GM12875 (cell line): ENCODE measurements around the gene MCTP1.

Source experiments
- H3K4me3 ChIP-seq: one replicate; pipeline ENCODE4 v1.5.1; 2011; ENCODE audit warnings: low read depth, low read length, control low read depth
- CTCF ChIP-seq: IDR thresholded peaks from 2 replicates; pipeline ENCODE4 v1.5.1; 2011; ENCODE audit warnings: low read depth, mild to moderate bottlenecking, control low read depth, inconsistent platforms, low read length, moderate library complexity, borderline replicate concordance; ENCODE audit not compliant: insufficient read depth

MCTP1 gene

DNA sequence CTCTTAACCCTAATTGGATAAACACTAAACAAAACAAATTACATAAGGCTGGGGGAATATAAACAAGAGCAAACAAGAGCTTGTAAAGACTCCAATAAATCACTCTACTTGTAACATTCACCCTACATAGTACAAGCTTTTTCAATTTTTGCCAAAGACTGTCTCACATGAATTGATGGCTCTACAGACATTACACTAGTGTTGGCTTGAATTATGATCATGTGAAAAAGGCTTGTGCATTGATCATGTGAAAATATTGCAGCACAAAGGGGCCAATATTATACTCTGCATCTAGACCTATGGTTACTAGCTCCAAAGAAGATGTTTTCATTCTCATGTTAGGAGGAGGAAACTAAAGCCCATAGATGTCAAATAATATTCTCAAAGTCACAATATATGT, 212.6 kb downstream of the MCTP1 start:
- TF ChIP-seq CTCF, result no peak
- no peak overlapping the region for H3K4me3 ChIP-seq

DNA sequence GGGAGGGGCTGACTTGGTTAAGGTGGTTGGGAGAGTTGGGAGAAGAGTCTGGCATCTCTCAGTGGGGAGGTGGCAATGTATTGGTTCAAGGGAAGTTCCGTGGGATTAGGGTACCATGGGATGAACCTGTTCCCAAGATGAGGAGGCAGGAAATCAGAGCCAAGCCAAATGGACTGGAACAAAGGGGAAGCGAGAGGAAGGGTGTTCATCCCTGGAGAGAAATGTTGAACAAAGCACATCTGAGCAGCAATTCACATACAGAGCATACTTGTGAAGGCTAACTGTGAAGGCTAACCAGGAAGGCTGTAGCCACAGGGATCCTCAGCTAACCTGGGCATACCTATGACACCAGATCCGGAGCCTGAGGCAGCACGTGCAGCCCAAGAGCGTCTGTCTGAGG, 214.0 kb downstream of the MCTP1 start:
- no peak overlapping the region for H3K4me3 ChIP-seq
- no peak for TF ChIP-seq CTCF

GRCh38 chr5:95070453-95070852, 214.4 kb downstream of the MCTP1 start:
- H3K4me3 ChIP-seq, result no peak overlapping the region
- TF ChIP-seq CTCF, result no peak

DNA sequence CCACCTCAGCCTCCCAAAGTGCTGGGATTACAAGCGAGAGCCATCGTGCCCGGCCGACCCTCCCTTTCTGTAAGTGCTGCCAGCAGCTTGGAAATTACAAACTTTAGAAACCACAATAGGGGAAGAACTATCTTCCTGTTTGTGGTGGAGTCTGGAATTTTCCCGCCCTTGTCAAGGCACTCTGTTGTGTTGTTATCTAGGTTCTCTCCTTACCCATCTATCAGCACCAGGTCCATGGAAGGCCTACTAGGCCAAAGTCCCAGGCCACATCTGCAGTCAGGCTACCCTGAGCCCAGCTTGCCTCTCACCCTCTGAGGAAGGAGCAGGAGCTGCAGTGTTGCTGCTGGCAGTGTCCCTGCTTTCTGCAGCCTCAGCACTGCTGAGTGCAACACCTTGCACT, 214.9 kb downstream of the MCTP1 start:
- H3K4me3 ChIP-seq, result no peak overlapping the region
- no peak for TF ChIP-seq CTCF

DNA sequence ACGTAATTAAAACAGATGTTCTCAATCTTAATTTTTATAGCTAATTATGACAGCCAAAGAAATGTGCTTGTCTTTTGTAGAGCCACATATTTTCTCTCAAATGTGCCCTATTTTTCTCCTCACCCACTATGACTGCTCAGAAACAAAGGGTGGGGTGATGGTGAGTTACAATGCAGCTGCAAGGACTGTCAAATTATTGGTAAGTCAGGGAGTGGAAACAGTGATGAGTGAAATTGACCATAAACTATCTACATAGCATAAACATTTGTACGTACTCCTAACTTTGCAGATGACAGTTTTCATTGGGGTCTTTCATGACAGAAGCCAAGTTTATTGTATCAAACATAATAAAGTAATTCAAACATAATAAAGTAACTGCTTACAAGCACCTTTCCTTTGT, 215.9 kb downstream of the MCTP1 start:
- H3K4me3 ChIP-seq, result no peak overlapping the region

DNA sequence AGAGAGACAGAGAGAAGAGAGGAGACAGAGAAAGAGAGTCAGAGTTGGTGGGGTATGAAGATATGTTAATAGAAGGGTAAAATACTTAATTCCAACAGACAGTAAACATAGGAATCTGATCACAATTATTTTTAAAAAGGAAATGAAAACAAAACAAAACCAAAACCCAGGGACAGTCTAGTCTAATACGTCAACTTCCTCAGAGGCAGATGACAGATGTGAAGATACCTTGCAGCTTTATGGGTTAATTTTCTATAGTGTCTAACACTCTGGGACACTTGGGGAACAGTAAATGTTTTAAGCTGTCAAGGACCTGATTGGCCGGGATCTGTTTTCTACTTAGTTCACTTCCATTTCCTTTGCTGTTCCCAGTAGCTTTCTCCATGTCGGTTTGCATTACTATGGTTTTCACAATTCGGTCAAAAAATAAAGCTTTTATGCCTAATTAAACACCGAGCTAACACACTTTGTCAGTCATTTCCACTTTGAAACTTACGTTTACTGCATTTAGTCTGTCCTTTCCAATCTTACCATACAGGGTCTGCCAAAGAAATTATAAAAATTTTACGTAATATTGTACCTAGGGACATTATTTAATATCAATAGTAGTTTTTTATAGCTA, 216.5 kb downstream of the MCTP1 start:
- H3K4me3 ChIP-seq, result no peak overlapping the region

More for the DNA sequence above, 215.9 kb downstream of the MCTP1 start:
- no peak for TF ChIP-seq CTCF

More for the DNA sequence above, 216.5 kb downstream of the MCTP1 start:
- no peak for TF ChIP-seq CTCF
